ENCODE results near the gene UBN2.

Gene UBN2

DNA sequence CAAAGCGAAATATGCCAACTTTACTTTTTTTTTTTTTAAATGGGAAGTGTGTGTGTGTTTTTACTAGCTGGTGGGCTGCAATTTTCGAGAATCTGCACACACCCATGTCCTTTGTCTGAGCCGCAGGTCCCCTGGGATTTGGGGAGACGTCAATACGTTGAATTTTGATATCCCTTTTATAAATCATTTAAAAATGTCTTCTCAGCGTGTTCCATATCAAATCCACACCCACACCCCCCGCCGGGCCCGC is 109.7 kb downstream of the UBN2 start:
- peak overlapping the region; percentile 79 for H3K27ac ChIP-seq (ENCODE audit: extremely low read depth, low read depth, low read length)
- POLR2A ChIA-PET = interaction anchor here (2.7 kb wide), 1 partner anchor 19 kb away, joined by 35 read pairs; the partner anchor contains the start of gene LUC7L2
- TF ChIP-seq ZNF214 (tag by site-specific recombination; IDR thresholded peaks at IDR 0.05; ENCODE audit: borderline replicate concordance) = peak; percentile 47; the same call in 1 of the 2 replicates
- no peak for TF ChIP-seq ZNF133 (tag by site-specific recombination; IDR thresholded peaks at IDR 0.05)
- peak; percentile 16; the same call in 1 of the 2 replicates for TF ChIP-seq ZFP37 (tag by site-specific recombination; IDR thresholded peaks at IDR 0.05)
- TF ChIP-seq, protein P1, sequence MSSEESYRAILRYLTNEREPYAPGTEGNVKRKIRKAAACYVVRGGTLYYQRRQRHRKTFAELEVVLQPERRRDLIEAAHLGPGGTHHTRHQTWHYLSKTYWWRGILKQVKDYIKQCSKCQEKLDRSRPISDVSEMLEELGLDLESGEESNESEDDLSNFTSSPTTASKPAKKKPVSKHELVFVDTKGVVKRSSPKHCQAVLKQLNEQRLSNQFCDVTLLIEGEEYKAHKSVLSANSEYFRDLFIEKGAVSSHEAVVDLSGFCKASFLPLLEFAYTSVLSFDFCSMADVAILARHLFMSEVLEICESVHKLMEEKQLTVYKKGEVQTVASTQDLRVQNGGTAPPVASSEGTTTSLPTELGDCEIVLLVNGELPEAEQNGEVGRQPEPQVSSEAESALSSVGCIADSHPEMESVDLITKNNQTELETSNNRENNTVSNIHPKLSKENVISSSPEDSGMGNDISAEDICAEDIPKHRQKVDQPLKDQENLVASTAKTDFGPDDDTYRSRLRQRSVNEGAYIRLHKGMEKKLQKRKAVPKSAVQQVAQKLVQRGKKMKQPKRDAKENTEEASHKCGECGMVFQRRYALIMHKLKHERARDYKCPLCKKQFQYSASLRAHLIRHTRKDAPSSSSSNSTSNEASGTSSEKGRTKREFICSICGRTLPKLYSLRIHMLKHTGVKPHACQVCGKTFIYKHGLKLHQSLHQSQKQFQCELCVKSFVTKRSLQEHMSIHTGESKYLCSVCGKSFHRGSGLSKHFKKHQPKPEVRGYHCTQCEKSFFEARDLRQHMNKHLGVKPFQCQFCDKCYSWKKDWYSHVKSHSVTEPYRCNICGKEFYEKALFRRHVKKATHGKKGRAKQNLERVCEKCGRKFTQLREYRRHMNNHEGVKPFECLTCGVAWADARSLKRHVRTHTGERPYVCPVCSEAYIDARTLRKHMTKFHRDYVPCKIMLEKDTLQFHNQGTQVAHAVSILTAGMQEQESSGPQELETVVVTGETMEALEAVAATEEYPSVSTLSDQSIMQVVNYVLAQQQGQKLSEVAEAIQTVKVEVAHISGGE (tag by site-specific recombination; conservative IDR thresholded peaks at IDR 0.05; ENCODE audit: low read depth) = no peak
- no peak for TF ChIP-seq ZNF76 (tag by site-specific recombination; IDR thresholded peaks at IDR 0.05; ENCODE audit: borderline replicate concordance, low read depth)
- TF ChIP-seq ZNF354C (tag by site-specific recombination; IDR thresholded peaks at IDR 0.05; ENCODE audit: borderline replicate concordance, low read depth) = no peak
- TF ChIP-seq ZXDB (tag by site-specific recombination; IDR thresholded peaks at IDR 0.05) = no peak; the same call in 1 of the 2 replicates
- no peak for TF ChIP-seq ZNF623 (tag by site-specific recombination; IDR thresholded peaks at IDR 0.05)
- TF ChIP-seq SCRT1 (tag by site-specific recombination; IDR thresholded peaks at IDR 0.05; ENCODE audit: borderline replicate concordance) = no peak
- TF ChIP-seq GLIS1 (tag by site-specific recombination; IDR thresholded peaks at IDR 0.05) = 0 out of 2 replicates have a peak, but pooled peaks have one; percentile 31
- TF ChIP-seq, protein P2, sequence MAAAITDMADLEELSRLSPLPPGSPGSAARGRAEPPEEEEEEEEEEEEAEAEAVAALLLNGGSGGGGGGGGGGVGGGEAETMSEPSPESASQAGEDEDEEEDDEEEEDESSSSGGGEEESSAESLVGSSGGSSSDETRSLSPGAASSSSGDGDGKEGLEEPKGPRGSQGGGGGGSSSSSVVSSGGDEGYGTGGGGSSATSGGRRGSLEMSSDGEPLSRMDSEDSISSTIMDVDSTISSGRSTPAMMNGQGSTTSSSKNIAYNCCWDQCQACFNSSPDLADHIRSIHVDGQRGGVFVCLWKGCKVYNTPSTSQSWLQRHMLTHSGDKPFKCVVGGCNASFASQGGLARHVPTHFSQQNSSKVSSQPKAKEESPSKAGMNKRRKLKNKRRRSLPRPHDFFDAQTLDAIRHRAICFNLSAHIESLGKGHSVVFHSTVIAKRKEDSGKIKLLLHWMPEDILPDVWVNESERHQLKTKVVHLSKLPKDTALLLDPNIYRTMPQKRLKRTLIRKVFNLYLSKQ (tag by site-specific recombination; IDR thresholded peaks at IDR 0.05; ENCODE audit: borderline replicate concordance) = no peak
- peak; percentile 85 for TF ChIP-seq KLF10 (tag by site-specific recombination; IDR thresholded peaks at IDR 0.05)
- TF ChIP-seq ZNF548 (tag by site-specific recombination; IDR thresholded peaks at IDR 0.05) = no peak
- TF ChIP-seq ZNF155 (tag by site-specific recombination; IDR thresholded peaks at IDR 0.05) = no peak
- peak; percentile 10; the same call in 1 of the 2 replicates for TF ChIP-seq ZNF660 (tag by site-specific recombination; IDR thresholded peaks at IDR 0.05)
- TF ChIP-seq KLF7 (tag by site-specific recombination; IDR thresholded peaks at IDR 0.05; ENCODE audit: borderline replicate concordance) = no peak
- TF ChIP-seq ZNF560 (tag by site-specific recombination; IDR thresholded peaks at IDR 0.05; ENCODE audit: borderline replicate concordance) = no peak
- TF ChIP-seq MZF1 (tag by site-specific recombination; IDR thresholded peaks at IDR 0.05; ENCODE audit: borderline replicate concordance) = peak; percentile 15; the same call in 1 of the 2 replicates
- TF ChIP-seq OVOL3 (tag by site-specific recombination; IDR thresholded peaks at IDR 0.05) = 0 out of 2 replicates have a peak, but pooled peaks have one; percentile 19
- TF ChIP-seq ZNF324 (tag by site-specific recombination; IDR thresholded peaks at IDR 0.05) = no peak
- TF ChIP-seq ZNF473 (tag by site-specific recombination; IDR thresholded peaks at IDR 0.05) = no peak
- TF ChIP-seq ZNF221 (tag by site-specific recombination; IDR thresholded peaks at IDR 0.05; ENCODE audit: borderline replicate concordance) = no peak
- TF ChIP-seq, protein P3, sequence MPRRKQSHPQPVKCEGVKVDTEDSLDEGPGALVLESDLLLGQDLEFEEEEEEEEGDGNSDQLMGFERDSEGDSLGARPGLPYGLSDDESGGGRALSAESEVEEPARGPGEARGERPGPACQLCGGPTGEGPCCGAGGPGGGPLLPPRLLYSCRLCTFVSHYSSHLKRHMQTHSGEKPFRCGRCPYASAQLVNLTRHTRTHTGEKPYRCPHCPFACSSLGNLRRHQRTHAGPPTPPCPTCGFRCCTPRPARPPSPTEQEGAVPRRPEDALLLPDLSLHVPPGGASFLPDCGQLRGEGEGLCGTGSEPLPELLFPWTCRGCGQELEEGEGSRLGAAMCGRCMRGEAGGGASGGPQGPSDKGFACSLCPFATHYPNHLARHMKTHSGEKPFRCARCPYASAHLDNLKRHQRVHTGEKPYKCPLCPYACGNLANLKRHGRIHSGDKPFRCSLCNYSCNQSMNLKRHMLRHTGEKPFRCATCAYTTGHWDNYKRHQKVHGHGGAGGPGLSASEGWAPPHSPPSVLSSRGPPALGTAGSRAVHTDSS (tag by site-specific recombination; IDR thresholded peaks at IDR 0.05) = no peak
- TF ChIP-seq, protein P4, sequence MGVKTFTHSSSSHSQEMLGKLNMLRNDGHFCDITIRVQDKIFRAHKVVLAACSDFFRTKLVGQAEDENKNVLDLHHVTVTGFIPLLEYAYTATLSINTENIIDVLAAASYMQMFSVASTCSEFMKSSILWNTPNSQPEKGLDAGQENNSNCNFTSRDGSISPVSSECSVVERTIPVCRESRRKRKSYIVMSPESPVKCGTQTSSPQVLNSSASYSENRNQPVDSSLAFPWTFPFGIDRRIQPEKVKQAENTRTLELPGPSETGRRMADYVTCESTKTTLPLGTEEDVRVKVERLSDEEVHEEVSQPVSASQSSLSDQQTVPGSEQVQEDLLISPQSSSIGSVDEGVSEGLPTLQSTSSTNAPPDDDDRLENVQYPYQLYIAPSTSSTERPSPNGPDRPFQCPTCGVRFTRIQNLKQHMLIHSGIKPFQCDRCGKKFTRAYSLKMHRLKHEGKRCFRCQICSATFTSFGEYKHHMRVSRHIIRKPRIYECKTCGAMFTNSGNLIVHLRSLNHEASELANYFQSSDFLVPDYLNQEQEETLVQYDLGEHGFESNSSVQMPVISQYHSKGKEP (tag by site-specific recombination; IDR thresholded peaks at IDR 0.05) = no peak
- no peak for TF ChIP-seq ZNF223 (tag by site-specific recombination; IDR thresholded peaks at IDR 0.05)
- TF ChIP-seq ZNF138 (tag by site-specific recombination; IDR thresholded peaks at IDR 0.05; ENCODE audit: borderline replicate concordance) = no peak
- no peak for TF ChIP-seq IKZF3 (tag by site-specific recombination; IDR thresholded peaks at IDR 0.05)
- no peak for TF ChIP-seq OSR2 (tag by site-specific recombination; IDR thresholded peaks at IDR 0.05)

More for the DNA sequence above, 109.7 kb downstream of the UBN2 start:
- Histone ChIP-seq H3K4me1 (ENCODE audit: control insufficient read depth, insufficient read depth, low read length) (no peaks in the 10 kb centered on the region), H3K4me3 (ENCODE audit: low read depth, low read length) (peak overlapping the region; percentile 95), H3K36me3 (ENCODE audit: control insufficient read depth in 2 of 2, insufficient read depth in 1 of 2, low read length in 2 of 2) (peaks cover 0 to 10% of the 10 kb centered on the region in 2 experiments; a peak in 2 of 3 replicates), H3K9me3 (ENCODE audit: control insufficient read depth, insufficient read depth, low read depth, low read length) (no peaks in the 10 kb centered on the region)
- CTCF ChIA-PET = interaction anchor here (0.6 to 0.8 kb wide), 2 partner anchors 56 to 242 kb away, joined by 3 to 4 read pairs; no protein-coding TSS in a partner anchor
